HG03097 (cell line): ENCODE data around the gene CR1.
"Not testable (repeated sequence)": the region's sequence is repeated elsewhere in the genome, so short reads cannot be mapped to it uniquely, and the experiment has no call there.

ENCODE experiments used
- ATAC-seq: cut with Tn5 transposase; IDR thresholded peaks from one replicate; pipeline ENCODE4 v1.9.1; 2021; ENCODE audit not compliant: unreplicated experiment, low FRiP score

CR1 gene

DNA sequence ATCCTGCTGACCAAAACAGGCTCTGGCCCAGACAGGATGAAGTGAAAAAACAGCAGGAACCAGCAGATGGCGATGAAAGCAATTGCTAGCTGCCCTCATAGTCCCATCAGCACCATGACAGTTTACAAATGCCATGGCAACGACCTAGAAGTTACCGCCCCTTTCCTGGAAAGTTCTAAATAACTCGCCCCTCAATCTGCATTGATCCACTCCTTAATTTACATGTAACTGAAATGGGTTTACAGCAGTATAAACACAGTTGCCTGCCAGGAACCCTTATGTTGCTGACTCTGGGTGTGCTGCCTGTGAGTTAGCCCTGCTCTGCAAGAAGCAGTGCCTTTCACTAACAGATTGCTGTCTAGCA, 83.5 kb downstream of the CR1 start:
- ATAC-seq = no peak

DNA sequence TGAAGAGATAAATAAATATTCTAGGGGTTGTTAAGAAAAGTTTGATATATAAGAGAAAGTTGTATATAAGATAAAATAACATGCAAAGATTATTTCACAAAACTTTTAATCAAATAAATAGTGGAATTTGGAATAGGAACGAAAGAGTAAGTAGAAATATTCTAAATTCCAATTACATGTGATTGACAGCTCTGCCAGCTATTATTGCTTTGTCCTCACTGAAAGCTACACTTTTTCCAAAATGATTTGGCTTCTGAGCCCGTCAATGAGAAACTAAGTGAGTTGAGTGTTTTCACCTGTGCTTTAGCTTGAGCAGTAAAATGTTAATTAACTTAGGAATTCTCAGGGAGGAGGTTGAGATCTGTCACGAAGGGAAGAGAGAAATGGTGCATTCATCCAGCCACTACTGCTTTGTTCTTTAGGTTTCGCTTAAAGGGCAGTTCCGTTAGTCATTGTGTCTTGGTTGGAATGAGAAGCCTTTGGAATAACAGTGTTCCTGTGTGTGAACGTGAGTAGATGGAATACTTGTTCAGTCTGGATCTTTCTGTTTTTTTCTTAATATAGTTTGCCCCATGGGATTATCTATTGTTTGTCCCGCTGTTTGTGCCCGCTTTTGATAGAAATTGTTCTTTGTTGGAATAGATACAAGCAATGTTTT, 85.7 kb downstream of the CR1 start:
- no peak for ATAC-seq

DNA sequence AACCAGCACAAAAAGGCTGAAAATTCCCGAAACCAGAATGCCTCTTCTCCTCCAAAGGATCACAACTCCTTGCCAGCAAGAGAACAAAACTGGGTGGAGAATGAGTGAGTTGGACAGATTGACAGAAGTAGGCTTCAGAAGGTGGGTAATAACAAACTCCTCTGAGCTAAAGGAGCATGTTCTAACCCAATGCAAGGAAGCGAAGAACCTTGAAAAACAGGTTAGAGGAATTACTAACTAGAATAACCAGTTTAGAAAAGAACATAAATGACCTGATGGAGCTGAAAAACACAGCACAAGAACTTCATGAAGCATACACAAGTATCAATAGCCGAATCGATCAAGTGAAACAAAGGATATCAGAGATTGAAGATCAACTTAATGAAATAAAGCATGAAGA, 93.5 kb downstream of the CR1 start:
- not testable (repeated sequence) for ATAC-seq

DNA sequence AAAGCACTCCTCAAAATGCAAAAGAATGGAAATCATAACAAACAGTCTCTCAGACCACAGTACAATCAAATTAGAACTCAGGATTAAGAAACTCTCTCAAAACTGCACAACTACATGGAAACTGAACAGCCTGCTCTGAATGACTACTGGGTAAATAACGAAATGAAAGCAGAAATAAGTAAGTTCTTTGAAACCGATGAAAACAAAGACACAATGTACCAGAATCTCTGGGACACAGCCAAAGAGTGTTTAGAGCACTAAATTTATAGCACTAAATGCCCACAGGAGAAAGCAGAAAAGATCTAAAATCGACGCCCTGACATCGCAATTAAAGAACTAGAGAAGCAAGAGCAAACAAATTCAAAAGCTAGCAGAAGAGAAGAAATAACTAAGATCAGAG, 95.2 kb downstream of the CR1 start:
- not testable (repeated sequence) for ATAC-seq

DNA sequence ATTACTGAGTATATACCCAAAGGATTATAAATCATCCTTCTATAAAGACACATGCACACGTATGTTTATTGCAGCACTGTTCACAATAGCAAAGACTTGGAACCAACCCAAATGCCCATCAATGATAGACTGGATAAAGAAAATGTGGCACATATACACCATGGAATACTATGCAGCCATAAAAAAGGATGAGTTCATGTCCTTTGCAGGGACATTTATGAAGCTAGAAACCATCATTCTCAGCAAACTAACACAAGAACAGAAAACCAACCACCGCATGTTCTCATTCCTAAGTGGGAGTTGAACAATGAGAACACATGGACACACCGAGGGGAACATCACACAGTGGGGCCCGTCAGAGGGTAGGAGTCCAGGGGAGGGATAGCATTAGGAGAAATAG, 98.1 kb downstream of the CR1 start:
- ATAC-seq = not testable (repeated sequence)

DNA sequence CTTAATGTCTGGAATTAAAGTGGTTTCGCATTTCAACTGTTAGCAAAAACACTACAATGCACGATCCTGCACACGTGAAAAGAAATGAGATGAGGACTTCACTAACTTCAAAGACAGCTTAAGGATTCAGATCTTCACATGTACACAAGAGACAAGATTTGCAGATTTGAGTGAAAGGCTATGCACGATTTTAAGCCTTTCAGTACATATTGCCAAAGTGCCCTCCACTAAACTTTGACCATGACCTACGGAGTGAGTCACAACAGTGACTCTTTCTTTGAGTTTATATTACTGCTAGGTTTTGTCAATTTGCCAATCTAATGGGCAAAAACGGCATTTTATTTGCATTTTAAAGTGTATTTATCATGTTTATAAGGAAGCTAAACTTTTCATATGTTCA, 107.8 kb downstream of the CR1 start:
- no peak for ATAC-seq

DNA sequence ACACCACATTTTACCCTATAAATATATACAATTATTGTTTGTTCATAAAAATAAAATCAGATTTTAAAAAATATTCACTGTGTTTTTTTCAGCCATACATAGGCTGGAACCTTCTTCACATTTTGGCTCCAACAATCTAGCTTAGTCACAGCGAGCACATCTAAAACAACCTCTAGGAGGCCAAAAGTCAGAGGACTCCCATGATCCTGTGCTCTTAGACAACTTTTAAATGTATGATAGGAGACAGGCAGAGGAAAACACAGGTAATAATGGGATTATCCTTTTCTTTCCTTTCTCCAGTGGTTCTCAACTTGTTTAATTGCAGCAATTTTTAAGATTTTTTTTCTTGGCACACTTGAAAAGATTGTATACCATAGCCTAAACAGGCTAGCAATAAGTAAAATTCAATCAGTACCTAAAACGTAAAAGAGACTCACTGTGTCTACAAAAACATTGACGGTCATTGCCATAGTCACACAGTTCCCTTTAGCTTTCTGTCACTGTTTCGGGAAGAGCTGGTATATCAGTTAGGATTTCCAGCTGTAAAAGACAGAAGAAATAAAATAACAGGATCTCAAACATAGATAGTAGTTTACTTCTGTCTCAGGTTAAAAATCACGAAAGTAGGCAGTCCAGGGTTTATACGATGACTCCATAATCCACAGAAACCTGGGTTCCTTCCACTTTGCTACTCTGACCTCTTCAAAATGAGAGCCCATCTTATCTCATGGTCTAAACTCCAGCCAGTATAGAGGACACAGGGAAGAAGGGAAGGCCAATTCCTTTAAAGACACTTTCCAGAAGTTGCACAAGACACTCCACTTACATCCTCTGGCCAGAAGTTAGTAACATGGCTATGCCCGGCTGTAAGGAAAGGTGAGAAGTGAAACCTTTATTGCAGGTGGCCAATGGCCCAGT, 109.7 kb downstream of the CR1 start:
- ATAC-seq = no peak

DNA sequence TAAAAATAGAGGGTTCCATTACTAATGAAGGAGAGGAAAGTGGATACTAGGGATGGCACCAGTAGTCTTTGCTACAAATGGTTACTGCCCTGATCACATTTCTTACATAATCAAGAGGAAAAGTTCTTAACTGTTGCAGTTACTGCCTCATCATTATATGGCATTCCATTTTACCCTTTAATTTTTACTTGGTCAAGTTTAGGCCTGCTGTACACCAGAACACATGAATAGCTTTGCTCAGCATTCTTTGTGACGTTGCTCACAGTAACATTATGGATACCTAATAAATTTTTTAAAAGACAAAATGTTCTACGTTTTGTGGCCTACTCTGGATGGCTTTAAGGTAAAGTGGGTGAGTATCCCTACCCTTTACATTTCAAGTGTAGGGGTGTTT, 110.4 kb downstream of the CR1 start:
- ATAC-seq = no peak

DNA sequence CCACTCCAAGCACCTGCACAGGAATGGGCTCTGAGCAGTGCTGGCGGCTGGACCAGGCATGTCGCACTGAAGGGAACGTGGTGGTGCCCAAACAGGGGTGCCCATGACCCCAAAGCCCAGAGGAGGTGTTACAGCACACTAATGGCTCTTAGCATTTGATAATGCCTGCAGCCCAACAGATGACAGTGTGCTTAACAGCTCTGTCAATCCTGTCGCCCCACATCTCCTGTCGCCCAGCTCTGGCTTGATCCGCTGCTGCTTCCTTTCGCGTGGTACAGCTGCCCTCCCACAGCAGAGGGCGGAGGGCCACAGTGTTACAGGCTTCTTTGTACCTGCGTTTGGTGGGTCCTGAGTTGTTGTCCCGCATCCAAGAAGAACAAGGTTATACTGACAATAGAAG, 116.8 kb downstream of the CR1 start:
- no peak for ATAC-seq

DNA sequence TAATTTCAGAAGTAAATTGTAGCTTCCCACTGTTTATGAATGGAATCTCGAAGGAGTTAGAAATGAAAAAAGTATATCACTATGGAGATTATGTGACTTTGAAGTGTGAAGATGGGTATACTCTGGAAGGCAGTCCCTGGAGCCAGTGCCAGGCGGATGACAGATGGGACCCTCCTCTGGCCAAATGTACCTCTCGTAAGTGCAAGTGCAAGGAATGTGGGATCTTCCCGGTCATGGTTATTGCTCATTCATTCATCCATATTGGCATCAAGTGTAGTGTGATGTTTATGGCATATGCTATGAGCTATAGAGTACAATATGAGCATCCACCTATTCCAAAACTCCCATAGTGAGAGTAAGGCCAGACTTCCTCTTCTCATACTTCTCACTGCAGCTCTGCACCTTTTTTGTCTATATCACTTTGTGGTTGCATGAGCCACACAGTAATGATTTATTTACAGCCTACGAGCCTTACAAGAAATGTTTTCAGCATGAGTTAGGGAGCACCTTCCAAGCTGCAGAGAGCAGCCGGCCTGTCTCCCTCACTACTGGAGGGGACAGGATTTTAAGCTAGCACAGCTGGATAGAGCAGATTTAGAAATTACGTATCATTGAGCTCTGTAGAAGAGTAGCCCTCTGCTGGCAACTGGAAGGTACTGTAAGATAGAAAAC, 124.0 kb downstream of the CR1 start:
- ATAC-seq = peak; percentile 89

DNA sequence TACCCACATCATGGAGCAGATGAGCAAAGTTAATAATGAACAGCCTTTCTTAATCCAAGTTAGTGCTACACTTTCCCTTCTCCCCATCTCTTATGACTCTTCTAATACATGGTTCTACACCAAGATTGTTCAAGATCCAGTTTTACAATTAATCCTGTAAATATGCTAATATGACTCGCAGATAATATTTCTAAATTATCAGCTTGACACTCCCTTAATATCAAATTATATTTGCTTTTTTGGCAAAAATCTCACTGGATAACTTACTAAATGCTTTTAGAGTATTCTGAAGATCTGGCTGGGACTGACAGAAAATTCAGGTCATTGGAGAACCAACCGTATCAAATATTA, 124.6 kb downstream of the CR1 start:
- no peak for ATAC-seq

DNA sequence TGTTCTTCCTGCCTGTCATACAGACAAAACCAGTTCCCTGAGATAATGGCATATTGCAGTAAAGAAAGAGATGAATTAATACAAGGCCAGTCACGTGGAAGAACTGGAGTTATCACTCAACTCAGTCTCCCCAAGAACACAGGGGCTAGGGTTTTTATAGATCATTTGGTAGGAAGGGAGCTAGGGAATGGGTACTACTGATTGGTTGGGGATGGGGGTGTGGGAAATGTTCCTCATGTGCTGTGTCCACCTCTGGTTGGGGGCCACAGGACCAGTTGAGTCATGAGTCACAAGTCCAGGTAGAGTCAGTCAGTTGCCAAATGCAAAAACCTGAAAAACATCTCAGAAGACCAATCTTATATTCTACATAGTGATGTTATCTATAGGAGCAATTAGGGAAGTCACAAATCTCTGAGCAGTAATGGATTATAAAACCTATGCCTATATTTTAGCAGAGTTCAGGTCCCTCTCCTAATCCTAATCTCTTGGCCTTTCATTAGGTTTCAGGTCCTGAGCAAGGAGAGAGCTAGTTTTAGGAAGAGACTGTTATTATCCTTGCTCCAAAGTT, 129.6 kb downstream of the CR1 start:
- ATAC-seq = not testable (repeated sequence)

DNA sequence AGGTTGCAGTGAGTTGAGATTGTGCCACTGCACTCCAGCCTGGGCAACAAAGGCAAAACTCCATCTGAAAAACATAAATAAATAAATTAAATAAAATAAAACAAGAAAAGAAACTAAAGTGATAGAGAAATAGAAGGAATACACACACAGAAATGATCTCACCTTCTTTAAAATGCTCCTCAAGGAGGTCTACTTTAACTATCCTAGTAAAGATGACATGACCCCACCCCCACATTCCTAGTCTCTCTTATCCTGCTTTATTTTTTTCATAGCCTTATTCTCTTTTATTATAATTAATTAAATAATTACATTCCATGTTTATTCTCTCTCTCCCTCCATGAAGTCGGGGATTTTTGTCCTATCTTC, 131.0 kb downstream of the CR1 start:
- ATAC-seq = no peak

DNA sequence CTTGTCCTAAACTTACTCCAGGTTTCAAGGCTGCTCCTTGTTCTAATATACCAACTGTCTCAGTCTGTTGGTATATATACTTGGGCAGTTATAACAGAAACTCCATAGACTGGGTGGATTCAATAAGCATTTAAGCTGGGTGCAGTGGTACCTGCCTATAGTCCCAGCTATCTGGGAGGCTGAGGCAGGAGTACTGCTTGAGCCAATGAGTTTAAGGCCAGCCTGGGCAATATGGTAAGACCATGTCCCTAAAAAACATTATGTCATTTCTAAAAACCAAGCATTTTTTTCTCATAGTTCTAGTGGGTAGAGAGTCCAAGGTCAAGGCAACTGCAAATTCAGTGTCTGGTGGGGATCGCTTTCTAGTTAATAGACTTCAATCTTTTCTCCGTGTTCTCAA, 131.5 kb downstream of the CR1 start:
- ATAC-seq = no peak

DNA sequence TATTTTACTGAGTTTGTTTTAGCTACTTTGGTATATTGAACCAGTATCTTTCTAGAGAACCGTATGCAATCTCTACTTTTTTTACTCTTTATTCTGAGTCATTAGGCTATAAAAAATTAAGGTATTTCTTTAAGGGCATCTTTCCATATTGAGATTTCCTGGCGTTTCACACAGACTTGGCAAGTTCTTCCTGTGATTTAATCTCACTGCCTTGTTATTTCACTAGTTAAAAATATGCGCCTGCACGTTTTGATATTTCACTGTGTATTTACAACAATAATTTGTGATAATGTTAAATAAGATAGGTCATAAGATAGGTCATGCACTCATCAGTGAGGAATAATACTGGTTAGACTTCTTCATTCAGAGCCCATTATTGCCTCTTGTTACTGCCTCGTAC, 132.8 kb downstream of the CR1 start:
- no peak for ATAC-seq

DNA sequence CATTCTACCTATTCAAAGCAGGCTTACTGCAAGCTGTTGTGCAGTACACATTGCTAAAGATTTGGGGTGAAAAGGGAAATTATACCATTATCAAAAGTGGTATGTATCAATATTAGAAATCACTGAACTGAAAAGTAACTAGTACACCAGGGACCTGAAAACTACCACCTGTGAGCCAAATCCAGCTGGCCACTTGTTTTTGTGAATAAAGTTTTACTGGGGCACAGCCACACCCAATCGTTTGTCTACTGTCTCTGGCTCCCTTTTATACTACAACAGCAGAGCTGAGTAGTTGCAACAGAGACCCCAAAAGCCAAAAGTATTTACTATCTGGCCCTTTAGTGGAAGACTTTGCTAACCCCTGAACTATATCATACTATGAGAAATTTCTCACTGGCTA, 135.2 kb downstream of the CR1 start:
- no peak for ATAC-seq

DNA sequence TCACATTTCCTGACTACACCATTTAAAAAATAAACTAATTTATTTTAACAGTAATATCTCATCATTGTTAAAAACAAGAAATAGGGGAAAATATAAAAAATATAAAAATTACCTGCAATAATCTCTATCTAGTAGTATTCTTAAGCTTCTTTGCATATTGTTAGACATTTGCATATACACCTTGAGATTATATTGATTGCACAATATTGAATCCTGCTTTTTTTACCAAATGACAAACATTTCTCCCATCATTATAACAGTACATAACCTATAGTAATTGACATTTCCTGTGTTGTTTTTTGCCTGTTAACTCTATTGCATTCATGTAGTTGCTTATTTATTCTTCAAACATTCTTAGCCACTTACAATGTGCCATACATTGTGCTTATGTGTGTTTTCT, 137.3 kb downstream of the CR1 start:
- ATAC-seq = no peak

DNA sequence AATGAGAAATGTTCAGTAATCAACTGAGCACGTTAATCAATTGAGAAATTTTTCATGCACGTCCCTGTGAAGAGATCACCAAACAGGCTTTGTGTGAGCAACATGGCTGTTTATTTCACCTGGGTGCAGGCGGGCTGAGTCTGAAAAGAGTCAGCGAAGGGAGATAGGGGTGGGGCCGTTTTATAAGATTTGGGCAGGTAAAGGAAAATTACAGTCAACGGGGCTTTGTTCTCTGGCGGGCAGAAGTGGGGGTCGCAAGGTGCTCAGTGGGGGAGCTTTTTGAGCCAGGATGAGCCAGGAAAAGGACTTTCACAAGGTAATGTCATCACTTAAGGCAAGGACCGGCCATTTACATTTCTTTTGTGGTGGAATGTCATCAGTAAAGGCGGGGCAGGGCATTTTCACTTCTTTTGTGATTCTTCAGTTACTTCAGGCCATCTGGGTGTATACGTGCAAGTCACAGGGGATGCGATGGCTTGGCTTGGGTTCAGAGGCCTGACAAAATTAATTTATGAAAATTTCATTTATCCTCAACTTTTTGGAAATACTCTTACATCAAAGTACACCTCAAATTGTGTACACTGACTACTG, 137.8 kb downstream of the CR1 start:
- not testable (repeated sequence) for ATAC-seq

DNA sequence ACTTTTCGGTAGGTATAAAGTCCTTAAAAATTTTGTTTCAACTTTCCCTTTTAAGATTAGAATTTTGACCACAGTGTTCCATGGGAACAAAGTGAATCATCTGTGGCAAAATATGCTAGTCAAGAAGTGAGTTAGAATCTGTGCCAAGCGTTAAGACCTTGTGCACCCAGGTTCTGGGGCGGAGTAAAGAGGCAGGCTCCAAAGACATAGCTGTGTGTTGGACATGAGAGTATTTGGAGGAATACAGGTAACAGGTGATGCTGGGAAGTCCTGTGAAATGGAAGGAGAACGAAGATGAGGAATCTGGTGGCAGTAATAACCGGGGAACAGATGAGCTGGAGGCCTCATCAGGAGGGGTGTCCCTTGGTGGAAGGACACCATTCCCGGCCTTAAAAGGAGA, 138.3 kb downstream of the CR1 start:
- ATAC-seq = not testable (repeated sequence)

DNA sequence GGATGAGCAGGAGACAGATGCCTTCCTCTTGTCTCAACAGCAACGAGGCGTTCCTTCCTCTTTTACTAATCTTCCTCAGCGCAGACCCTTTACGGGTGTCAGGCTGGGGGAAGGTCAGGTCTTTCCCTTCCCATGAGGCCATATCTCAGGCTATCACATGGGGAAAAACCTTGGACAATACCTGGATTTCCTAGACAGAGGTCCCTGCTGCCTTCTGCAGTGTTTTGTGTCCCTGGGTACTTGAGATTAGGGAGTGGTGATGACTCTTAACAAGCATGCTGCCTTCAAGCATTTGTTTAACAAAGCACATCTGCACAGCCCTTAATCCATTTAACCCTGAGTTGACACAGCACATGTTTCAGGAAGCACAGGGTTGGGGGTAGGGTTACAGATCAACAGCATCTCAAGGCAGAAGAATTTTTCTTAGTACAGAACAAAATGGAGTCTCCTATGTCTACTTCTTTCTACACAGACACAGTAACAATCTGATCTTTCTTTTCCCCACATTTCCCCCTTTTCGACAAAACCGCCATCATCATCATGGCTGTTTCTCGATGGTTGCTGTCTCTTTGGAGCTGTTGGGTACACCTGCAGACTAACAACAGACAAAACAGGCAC, 139.7 kb downstream of the CR1 start:
- not testable (repeated sequence) for ATAC-seq
